ENCODE measurements around the gene SCNN1A. TPM values are rescaled to one million over a fixed set of nuclear protein-coding genes. Genes with fewer than 3 reads are reported as not detected.
A peak's percentile ranks its signal among the peaks of the same experiment; 100 is the strongest.

SCNN1A gene
- total RNA-seq, 1 donor, result 0.36 TPM

DNA sequence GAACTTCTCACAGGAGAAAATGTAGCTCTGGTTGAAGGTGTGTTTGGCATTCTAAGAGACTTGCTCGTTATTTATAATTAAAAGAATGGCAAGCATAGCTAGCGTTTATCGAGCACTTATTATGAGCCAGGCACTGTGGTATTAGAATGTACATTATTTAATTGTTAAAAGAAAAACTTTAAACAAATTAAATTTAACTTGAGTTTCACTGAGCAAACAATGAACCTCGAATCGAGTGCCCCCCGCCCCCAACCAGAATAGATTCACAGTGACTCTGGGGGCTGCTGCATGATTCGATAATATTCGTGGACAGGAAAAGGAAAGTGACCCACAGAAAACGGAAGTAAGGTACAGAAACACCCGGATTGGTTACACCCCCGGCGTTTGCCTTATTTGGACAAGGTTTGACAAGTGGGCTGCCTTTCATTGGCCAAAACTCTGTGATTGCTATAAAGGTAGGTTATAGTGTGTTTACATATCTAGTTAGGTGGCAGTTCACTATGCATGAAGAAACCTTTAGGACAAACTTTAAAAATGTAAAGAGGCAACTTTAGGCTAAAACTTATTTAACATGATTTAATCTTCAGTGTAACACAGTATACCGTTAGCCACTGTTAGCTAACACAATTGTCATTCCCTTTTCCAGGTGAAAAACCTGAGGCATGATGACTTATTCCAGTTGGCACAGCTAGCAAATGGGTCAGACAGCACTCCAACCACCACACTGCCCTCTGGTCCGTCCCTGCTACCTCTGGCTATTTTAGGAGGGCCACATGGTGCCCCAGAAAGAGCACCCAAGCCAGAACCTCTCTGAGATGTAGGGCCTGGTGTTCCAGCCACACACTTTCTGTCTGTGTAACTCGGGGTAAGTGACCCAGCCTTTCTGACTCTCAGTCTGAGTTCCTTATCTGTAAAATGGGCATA, 7.1 kb downstream of the SCNN1A start:
- H4K20me1 ChIP-seq (ENCODE audit: insufficient read depth, low read length), result no peaks in the 10 kb centered on the region
- no peaks in the 10 kb centered on the region for H3K27me3 ChIP-seq (ENCODE audit: insufficient read depth, low read length)
- no peaks in the 10 kb centered on the region for H3K36me3 ChIP-seq (ENCODE audit: insufficient read depth, low read length)
- H3K4me1 ChIP-seq (ENCODE audit: insufficient read depth, low read length), result peaks cover 27% of the 10 kb centered on the region
- H3K79me2 ChIP-seq (ENCODE audit: insufficient read depth, low read length), result no peaks in the 10 kb centered on the region
- H3K27ac ChIP-seq (ENCODE audit: low read depth, low read length), result no peak overlapping the region
- no peak overlapping the region for H3K4me3 ChIP-seq (ENCODE audit: insufficient read depth, low read length)
- no peaks in the 10 kb centered on the region for H3K9me3 ChIP-seq (ENCODE audit: low read depth, low read length)
- TF ChIP-seq, protein P1, sequence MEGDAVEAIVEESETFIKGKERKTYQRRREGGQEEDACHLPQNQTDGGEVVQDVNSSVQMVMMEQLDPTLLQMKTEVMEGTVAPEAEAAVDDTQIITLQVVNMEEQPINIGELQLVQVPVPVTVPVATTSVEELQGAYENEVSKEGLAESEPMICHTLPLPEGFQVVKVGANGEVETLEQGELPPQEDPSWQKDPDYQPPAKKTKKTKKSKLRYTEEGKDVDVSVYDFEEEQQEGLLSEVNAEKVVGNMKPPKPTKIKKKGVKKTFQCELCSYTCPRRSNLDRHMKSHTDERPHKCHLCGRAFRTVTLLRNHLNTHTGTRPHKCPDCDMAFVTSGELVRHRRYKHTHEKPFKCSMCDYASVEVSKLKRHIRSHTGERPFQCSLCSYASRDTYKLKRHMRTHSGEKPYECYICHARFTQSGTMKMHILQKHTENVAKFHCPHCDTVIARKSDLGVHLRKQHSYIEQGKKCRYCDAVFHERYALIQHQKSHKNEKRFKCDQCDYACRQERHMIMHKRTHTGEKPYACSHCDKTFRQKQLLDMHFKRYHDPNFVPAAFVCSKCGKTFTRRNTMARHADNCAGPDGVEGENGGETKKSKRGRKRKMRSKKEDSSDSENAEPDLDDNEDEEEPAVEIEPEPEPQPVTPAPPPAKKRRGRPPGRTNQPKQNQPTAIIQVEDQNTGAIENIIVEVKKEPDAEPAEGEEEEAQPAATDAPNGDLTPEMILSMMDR (IDR thresholded peaks at IDR 0.05; ENCODE audit: extremely low read depth, low read depth, low read length), result no peak
- no peak overlapping the region for H3K4me2 ChIP-seq (ENCODE audit: insufficient read depth, low read length)
- DNase-seq (ENCODE audit: insufficient read length, low spot score, missing footprints), result no peak
- no peak overlapping the region for H2AFZ ChIP-seq (ENCODE audit: low read length)

DNA sequence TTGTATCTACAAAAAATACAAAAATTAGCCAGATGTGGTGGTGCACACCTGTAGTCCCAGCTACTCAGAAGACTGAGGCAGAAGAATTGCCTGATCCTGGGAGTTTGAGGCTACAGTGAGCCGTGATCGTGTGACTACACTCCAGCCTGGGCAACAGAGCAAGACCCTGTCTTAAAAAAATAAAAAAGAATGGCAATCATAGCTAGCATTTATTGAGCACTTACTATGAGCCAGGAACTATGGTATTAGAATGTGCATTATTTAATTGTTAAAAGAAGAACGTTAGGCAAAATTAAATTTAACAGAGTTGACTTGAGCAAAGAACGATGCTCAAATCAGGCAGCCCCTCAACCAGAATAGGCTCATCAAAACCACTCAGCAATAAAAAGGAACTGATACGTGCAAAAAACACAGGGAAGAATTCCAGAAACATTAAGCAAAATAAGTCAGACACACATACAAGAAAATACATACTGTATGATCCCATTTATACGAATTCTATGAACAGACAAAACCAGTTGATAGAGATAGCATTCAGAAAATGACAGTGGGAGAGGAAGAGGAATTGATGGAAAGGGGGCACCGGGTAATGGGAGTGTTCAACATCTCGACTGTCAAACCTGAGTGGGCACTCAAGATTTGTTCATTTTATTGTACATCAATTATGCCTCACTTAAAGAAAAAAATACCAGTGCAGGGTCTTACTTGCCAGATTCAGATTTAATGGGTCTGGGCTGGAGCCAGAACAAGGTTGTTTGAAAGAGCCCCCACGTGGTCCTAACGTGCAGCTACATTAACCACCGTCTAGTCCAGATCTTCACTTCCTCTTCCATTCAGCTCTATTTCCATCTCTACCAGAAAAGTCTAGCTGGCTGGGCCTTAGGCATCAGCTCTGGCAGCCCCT, 8.0 kb downstream of the SCNN1A start:
- peak; percentile 88 for DNase-seq (ENCODE audit: insufficient read length, low spot score, missing footprints)
- TF ChIP-seq, protein P1 (IDR thresholded peaks at IDR 0.05; ENCODE audit: extremely low read depth, low read depth, low read length), result peak; percentile 27

DNA sequence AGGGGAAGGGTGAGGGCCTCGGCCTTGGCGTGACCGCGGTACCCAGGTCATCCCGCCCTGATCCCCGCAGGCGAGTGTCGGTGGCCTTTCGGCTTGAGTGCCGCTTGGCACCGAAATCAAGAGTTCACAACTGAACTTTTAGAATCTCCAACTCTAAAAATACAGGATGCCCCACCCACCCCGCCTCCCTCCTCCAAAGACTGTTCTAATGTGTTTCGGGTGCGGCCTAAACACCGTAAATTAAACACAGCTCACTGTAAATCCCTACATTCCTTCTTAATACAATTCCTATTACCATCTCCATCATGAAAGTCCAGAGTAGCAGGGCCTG, 11.4 kb downstream of the SCNN1A start:
- peaks cover 10% of the 10 kb centered on the region for H3K4me1 ChIP-seq (ENCODE audit: insufficient read depth, low read length)
- no peaks in the 10 kb centered on the region for H3K27me3 ChIP-seq (ENCODE audit: insufficient read depth, low read length)
- no peaks in the 10 kb centered on the region for H3K36me3 ChIP-seq (ENCODE audit: insufficient read depth, low read length)
- peak; percentile 83 for DNase-seq (ENCODE audit: insufficient read length, low spot score, missing footprints)
- H3K79me2 ChIP-seq (ENCODE audit: insufficient read depth, low read length), result no peaks in the 10 kb centered on the region
- peak overlapping the region; percentile 93 for H2AFZ ChIP-seq (ENCODE audit: low read length)
- H3K9me3 ChIP-seq (ENCODE audit: low read depth, low read length), result no peaks in the 10 kb centered on the region
- TF ChIP-seq, protein P1 (IDR thresholded peaks at IDR 0.05; ENCODE audit: extremely low read depth, low read depth, low read length), result no peak
- no peaks in the 10 kb centered on the region for H4K20me1 ChIP-seq (ENCODE audit: insufficient read depth, low read length)
- peak overlapping the region; percentile 89 for H3K4me2 ChIP-seq (ENCODE audit: insufficient read depth, low read length)
- H3K4me3 ChIP-seq (ENCODE audit: insufficient read depth, low read length), result peak overlapping the region; percentile 81
- H3K27ac ChIP-seq (ENCODE audit: low read depth, low read length), result peak overlapping the region; percentile 51

More for the DNA sequence above, 8.0 kb downstream of the SCNN1A start:
- Histone ChIP-seq H2AFZ (ENCODE audit: low read length) (no peak overlapping the region), H4K20me1 (ENCODE audit: insufficient read depth, low read length) (no peaks in the 10 kb centered on the region), H3K9me3 (ENCODE audit: low read depth, low read length) (no peaks in the 10 kb centered on the region), H3K4me1 (ENCODE audit: insufficient read depth, low read length) (peaks cover 20% of the 10 kb centered on the region), H3K4me2 (ENCODE audit: insufficient read depth, low read length) (no peak overlapping the region), H3K79me2 (ENCODE audit: insufficient read depth, low read length) (no peaks in the 10 kb centered on the region), H3K27ac (ENCODE audit: low read depth, low read length) (no peak overlapping the region), H3K36me3 (ENCODE audit: insufficient read depth, low read length) (no peaks in the 10 kb centered on the region), H3K4me3 (ENCODE audit: insufficient read depth, low read length) (no peak overlapping the region), H3K27me3 (ENCODE audit: insufficient read depth, low read length) (no peaks in the 10 kb centered on the region)

All from osteoblast (primary cell).